DMS 273 (cell line): ENCODE data around the gene CLTCL1.
"Not testable (repeated sequence)": the region's sequence is repeated elsewhere in the genome, so short reads cannot be mapped to it uniquely, and the experiment has no call there.

ENCODE experiments used
- DNase-seq: peaks from one replicate; lab custom pipeline; 2025; ENCODE audit not compliant: unreplicated experiment; lab: John Stamatoyannopoulos, UW

The CLTCL1 gene

DNA sequence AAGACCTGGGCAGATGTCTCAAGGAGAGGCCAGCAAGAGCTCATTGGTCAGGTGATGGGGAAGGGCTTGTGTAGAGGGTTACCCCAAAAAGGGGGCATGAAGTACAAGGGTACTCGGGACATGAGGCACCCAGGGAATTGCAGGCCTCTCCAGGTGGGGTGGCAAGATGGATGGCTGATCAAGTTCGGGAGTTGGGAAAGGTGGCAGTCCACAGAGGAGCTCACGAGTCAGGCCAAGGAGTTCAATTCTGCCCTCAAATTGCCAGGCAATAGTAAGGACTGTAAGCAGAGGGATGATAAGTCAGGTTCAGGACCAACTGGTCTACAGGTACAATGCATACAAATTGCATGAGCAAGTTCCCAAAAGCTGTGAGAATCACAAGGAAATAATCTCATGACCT is 70.7 kb downstream of the CLTCL1 start:
- DNase-seq = no peak

DNA sequence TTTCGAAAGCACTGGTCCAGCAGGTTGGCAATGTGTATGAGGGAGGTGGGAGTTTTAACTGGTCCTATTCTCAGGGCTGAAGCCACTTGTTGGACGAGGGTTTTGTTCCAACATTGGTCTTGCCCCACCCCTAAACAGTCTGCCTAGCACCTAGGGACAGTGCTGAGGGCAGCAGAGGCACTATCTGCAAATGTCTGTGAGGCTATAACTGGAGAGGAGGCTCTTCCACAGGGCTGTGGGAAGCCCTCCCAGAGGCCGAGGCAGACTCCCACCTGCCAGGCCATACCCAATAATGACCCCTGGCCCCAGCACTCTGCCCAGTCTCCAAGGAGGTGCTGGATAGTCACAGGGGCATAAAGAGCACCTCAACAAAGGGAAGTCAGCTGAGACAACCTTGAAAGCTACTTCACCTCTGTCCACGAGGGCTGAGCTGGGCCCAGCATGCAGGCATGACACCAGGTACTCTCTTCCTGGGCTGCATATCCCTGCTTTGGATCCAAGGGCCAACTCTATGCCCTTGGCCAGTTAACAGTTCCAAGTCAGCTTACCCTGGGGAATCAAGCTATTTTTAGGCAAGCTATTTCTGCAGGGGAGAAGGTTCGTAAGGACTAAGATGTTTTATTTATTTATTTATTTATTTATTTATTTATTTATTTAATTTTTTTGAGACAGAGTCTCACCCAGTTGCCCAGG is 72.8 kb downstream of the CLTCL1 start:
- DNase-seq = peak; percentile 22

DNA sequence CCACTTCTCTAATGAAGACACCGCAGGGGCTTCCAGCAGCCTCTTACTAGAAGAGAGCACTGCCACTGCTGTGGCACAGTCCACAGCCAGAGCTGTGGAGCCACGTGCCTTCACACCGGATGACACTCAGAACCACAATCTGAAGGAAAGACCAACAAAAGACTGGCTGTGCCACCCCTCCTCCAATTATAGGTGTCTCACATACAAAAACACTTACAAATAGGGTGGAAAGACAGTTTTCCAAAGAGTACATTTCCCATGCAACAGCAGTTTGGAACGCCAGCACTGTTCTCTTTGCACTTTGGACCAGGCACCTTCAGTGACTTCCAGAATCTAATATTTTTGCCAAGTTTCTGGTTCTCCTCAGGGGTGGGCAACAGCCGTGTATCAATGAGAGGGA is 74.9 kb downstream of the CLTCL1 start:
- DNase-seq = no peak

DNA sequence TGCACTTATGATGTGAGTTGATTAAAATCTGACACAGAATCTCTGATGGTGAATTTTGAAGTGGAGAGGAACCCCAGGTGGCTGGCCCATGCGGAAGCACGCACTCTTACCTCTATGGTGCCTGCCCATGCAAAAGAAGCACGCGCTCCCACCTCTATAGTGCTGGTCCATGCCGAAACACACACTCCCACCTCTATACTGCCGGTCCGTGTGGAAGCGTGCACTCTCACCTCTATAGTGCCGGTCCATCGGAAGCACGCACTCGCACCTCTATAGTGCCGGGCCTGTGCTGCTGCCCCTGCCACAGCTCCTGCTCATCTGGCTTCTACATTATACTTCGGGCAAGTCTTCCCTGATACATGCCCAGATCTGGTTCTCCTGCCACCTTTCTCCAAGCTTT is 76.2 kb downstream of the CLTCL1 start:
- no peak for DNase-seq

GRCh38 chr22:19214078-19214473 is 77.4 kb downstream of the CLTCL1 start:
- DNase-seq = peak; percentile 16

DNA sequence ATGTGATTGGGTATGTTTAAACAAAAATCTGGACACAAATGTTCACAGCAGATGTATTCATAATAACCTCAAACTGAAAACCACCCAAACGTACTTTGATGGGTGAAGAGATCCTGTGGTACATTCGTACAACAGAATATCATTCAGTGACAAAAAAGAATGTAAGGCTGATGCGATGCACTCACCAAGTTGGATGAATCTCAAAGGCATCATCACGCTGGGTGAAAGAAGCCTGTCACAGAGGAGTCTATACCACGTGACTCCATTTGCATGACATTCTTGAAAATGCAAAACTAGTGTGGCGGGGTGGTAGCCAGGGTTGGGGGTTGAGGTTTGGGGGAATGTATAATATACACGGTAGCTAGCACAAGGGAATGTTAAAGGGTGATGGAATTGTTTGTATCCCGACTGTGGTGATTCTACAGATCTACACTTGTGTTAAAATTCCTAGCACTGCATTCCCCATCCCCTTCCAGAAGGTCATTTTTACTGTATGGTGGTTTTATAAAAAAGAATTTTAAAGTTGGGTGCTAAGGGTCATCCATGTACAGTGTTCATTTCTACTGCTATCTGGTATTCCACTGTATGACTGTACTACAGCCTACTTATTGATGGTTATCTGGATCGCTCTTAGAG is 78.0 kb downstream of the CLTCL1 start:
- no peak for DNase-seq

GRCh38 chr22:19213001-19213400 is 78.5 kb downstream of the CLTCL1 start:
- DNase-seq = no peak

DNA sequence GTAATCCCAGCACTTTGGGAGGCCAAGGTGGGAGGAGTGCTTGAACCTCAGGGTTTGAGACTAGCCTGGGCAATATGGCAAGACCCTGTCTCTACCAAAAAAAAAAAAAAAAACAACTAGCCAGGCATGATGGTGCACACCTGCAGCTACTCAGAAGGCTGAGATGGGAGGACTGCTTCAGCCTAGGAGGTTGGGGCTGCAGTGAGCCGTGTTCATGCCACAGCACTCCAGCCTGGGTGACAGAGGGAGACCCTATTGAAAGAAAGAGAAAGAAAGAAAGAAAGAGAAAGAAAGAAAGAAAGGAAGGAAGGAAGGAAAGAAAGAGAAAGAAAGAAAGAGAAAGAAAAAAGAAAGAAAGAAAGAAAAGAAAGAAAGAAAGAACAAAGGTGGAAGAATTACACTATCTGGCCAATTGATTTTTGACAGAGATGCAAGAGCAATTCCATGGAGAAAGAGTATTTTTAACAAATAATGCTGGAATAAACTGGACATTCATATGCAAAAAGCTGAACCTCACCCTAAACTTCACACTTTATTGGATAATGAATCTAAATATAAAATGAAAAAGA is 79.1 kb downstream of the CLTCL1 start:
- no peak for DNase-seq

DNA sequence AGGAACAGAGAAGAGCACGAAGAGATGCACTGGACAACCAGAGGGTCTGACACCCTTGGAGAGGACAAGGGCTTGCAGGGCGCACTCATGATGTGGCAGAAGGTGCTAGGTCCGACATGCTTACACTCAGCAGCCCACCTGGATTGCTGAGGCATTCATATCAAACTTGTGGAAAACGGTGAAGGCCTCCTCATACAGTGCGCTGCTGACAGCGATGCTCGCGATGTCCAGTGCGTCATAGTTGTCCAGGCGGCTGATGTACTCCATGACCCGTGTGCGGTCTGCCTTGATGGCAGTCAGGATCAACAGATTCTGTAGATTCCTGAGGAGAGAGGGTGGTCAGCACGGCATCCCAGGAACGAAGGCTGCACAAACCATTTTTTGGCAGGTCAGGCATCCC is 81.3 kb downstream of the CLTCL1 start:
- DNase-seq = no peak

DNA sequence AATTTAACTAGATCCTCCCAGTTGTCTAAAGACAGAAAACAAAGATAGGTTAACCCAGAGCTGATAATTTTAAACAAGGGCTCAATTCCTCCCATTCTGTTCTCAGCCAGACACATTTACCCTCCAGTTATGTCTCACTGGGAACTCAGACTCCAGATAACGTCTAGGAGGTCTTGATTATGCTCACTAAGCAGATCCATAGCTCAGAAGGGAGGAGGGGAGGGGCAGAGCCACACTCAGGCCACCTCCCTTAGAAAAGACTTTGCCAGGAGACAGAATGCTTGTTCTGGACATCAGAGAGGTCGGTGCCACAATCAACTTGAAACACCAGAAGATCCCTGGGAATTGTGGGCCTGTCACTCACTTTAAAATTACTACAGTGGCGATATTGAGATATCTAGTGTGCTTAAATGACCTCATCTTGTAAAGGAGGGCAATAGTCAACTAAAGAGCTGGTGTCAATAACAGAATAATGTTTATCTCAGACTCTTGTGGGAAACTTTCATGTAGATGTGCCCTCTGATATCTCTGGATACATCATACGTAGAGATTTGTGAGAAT is 83.2 kb downstream of the CLTCL1 start:
- DNase-seq = no peak

DNA sequence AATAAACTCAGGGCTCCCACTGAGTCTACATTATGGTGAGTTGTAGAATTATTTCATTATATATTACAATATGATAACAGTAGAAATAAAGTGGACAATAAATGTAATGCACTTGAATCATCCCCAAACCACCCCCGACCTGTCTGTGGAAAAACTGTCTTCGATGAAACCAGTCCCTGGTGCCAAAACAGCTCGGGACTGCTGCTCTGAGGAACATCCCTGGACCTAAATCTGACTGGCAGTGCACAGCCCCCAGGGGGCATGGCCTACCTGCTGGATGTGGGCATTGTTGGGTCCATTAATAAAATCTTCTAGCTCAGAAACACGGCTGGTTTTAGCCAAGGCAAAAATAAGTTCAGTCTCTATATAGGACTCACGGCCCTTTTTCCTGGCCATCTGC is 83.6 kb downstream of the CLTCL1 start:
- no peak for DNase-seq

- no peak for DNase-seq
Observed at GRCh38 chr22:19207401-19207808, 84.1 kb downstream of the CLTCL1 start.

GRCh38 chr22:19206287-19206686 is 85.2 kb downstream of the CLTCL1 start:
- no peak for DNase-seq

DNA sequence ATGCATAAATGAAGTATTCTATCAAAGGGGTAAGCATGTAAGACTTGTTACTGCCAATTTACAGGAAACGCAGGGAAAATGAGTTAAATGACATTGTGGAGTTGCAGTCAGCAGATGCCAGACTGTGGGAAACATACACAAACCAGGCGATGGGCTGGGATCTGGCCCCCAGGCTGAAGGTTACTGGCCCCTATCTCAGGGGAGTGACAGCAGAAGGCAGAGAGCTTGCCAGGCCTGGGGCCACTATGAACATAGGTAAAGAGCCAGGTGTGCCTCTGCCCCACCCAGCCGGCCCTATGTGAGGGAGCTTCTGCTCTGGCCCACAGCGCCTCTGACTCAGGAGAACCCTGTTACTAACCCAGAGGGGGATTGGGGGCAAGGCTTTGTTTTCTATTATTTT is 86.9 kb downstream of the CLTCL1 start:
- DNase-seq = no peak

- no peak for DNase-seq
Observed at GRCh38 chr22:19203834-19204233, 87.7 kb downstream of the CLTCL1 start.

- DNase-seq = not testable (repeated sequence)
Observed at GRCh38 chr22:19202799-19203186, 88.7 kb downstream of the CLTCL1 start.

DNA sequence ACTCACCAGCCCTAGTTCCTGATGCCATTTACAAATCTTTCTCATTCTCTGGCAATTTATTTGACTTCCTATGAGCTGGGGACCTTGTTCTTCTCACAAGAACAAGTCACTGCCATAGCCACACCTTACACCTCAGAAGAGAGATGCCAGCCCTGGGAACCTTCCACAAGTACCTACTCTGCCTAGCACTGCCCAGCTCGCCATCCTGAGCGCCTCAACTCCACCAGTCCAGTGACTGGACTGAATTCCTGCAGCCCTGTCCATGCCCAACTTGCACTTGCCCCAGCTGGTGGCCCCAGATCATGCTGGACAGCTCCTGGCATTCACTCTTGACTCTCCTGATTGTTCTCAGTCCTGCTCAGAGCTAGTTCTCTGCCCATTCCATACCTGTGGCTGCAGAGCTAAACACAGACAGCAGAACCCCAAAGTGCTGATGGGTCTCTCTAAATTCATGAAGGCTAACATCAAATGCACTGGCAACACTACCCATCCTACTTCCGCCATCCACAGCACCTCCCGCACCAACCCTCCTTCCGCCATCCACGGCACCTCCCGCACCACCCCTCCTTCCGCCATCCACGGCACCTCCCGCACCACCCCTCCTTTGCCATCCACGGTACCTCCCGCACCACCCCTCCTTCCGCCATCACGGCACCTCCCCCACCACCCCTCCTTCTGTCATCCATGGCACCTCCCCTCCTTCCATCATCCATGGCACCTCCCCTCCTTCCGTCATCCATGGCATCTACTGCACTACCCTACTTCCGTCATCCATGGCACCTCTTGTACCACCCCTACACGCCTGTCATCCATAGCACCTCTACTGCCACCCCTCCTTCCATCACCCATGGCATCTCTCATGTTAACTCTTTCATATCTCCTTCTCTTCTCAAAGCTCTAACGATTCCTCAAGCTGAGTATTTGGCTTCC is 89.4 kb downstream of the CLTCL1 start:
- DNase-seq = no peak

DNA sequence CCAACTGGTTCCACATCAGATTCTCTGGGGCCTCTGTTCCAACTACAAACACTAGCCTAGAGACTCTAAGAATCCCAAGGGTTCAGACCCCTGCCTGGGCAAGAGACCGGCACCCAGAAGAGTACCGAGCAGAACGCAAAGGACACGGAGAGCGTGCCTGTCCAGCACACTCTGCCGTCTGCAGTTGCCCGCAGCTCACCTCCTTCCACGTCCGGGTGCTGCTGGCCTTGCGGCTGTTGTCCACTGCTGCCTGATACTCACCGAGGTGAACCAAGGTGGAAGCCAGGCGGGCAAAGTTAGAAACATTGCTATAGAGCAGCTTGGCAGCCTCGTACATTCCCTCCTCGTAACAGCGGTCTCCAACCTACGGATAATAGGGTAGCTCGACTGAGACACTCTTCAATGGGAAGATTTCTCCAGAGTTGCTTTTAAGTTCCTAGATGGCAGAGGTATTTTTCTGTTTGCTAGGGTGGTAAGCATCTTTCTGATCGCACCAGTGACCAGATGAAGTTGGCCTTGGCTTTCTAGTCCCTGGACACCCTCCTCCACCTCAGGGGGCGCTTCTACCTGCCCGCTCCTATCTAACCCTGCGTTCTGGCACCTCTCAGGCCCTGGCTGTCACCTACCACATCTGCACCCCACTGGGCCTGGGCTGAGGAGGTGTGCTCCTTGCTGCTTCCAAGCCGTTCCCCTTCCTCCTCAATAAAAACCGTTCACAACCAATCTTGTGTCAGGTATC is 90.2 kb downstream of the CLTCL1 start:
- DNase-seq = no peak

- DNase-seq = no peak
Observed at GRCh38 chr22:19199479-19199878, 92.0 kb downstream of the CLTCL1 start.

DNA sequence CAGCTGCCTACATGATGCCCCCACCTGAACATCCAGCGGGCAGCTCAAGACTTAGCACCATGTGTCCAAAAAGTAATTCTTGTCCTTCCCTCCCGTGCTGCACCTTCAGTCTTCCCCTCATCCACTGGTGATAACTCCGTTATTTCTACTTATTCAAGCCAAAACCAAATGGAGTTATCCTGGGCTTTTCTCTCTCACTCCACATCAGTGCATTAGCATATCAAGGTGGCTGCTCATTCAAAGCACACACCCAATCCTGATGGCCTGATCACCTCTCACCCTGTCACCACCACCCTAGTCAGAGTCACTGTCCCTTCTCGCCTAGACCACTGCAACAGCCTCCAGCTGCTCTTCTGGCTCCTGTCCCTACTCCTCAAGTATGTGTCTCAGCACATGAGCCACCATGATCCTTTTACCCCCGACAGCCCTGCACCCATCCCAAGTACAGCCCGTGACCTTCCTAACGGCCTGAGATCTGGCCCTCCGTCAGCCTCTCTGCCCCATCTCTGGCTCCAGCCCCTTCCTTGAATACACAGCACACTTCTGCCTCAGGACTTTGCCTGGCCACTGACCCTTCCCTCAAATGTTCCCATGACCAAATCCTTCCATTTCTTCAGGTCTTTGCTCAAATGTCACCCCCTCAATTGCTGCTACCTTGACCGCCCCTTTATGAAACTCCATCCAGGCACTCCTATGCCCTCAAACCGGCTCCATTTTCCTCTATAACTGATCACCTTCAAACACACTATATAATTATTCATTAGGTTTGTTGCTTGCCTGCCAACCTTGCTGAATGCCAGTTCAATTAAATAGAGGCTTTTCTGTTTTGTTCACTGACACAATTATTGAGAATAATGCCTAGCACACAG is 93.3 kb downstream of the CLTCL1 start:
- no peak for DNase-seq
